A549 (cell line): Measurements from ENCODE around the gene NKD1.

ENCODE experiments used
- CEBPB ChIP-seq, 2 experiments: fragments of >200 bp in 1 of 2; sonication (Bioruptor Twin) in 1 of 2; formaldehyde crosslinking in 1 of 2; IDR thresholded peaks; 2 replicates each; pipeline ENCODE4 v1.6.1; 2012 to 2016
- CTCF ChIP-seq: fragments of >200 bp; sonication (Bioruptor Twin); formaldehyde crosslinking; IDR thresholded peaks from 3 replicates; pipeline ENCODE4 v1.5.1; 2016
- EP300 ChIP-seq, 2 experiments: fragments of >200 bp; sonication (Bioruptor Twin); formaldehyde crosslinking; IDR thresholded peaks; 2 replicates in 1 of 2; 3 replicates in 1 of 2; pipeline ENCODE4 v1.6.1; 2016 to 2017
- FOSL2 ChIP-seq, 2 experiments: fragments of 450-650 bp in 1 of 2; fragments of >200 bp in 1 of 2; sonication (Bioruptor Twin) in 1 of 2; formaldehyde crosslinking; IDR thresholded peaks; 2 replicates each; pipeline versions ENCODE4 v1.5.0 to v1.6.1; 2016 to 2020; ENCODE audit warnings: mild to moderate bottlenecking in 1 of 2, moderate library complexity in 1 of 2
- HDAC2 ChIP-seq: fragments of 200-600 bp; sonication (generic); IDR thresholded peaks from 2 replicates; pipeline ENCODE4 v1.6.1; 2016
- NPAS2 ChIP-seq: fragments of 250-450 bp; sonication (Bioruptor Pico); IDR thresholded peaks from 2 replicates; pipeline ENCODE4 v1.8.0; 2022; ENCODE audit warnings: mild to moderate bottlenecking, moderate library complexity, borderline replicate concordance
- POLR2A ChIP-seq: IDR thresholded peaks from 2 replicates; pipeline ENCODE4 v1.6.1; 2012; ENCODE audit warnings: mild to moderate bottlenecking, low read length
- RAD21 ChIP-seq, 2 experiments: fragments of >200 bp in 1 of 2; sonication (Bioruptor Twin) in 1 of 2; formaldehyde crosslinking in 1 of 2; IDR thresholded peaks in 1 of 2; conservative IDR thresholded peaks in 1 of 2; 2 replicates in 1 of 2; 3 replicates in 1 of 2; pipeline ENCODE4 v1.6.1; 2012 to 2018; ENCODE audit warnings: inconsistent platforms in 1 of 2
- SMC3 ChIP-seq: fragments of >200 bp; sonication (Bioruptor Twin); formaldehyde crosslinking; IDR thresholded peaks from 3 replicates; pipeline ENCODE4 v1.6.1; 2018; ENCODE audit warnings: inconsistent platforms

GRCh38 chr16:50597563-50598255 is 49.5 kb downstream of the NKD1 start:
- no peak for TF ChIP-seq POLR2A
- TF ChIP-seq RAD21 (conservative IDR thresholded peaks at IDR 0.05 in 1 of 2, IDR thresholded peaks at IDR 0.05 in 1 of 2), result no peak
- no peak for TF ChIP-seq CTCF
- no peak for TF ChIP-seq FOSL2 (IDR thresholded peaks at IDR 0.05)
- no peak for TF ChIP-seq FOSL2 (CRISPR knock-in tag; IDR thresholded peaks at IDR 0.05)
- TF ChIP-seq SMC3, result no peak
- TF ChIP-seq EP300 (IDR thresholded peaks at IDR 0.05), result no peak
- TF ChIP-seq CEBPB (IDR thresholded peaks at IDR 0.05), result no peak
- TF ChIP-seq HDAC2, result no peak
- TF ChIP-seq NPAS2 (CRISPR knock-in tag), result no peak
